ENCODE data around the gene DBNDD1. TPM values are rescaled to one million over a fixed set of nuclear protein-coding genes. Genes with fewer than 3 reads are reported as not detected.

The DBNDD1 gene
- total RNA-seq, 1 donor: 1.1 TPM

- no peaks in the 10 kb centered on the region for H3K36me3 ChIP-seq (ENCODE audit: insufficient read depth, low read length)
- H2AFZ ChIP-seq (ENCODE audit: low read length): peak overlapping the region; percentile 80
- peak overlapping the region; percentile 69 for H3K27ac ChIP-seq (ENCODE audit: low read depth, low read length)
- H3K27me3 ChIP-seq (ENCODE audit: insufficient read depth, low read length): peaks cover 4% of the 10 kb centered on the region
- no peak for TF ChIP-seq CTCF (IDR thresholded peaks at IDR 0.05; ENCODE audit: extremely low read depth, low read depth, low read length)
- H4K20me1 ChIP-seq (ENCODE audit: insufficient read depth, low read length): no peaks in the 10 kb centered on the region
- peaks cover 28% of the 10 kb centered on the region for H3K4me1 ChIP-seq (ENCODE audit: insufficient read depth, low read length)
- no peak for DNase-seq (ENCODE audit: insufficient read length, low spot score, missing footprints)
- peak overlapping the region; percentile 84 for H3K4me3 ChIP-seq (ENCODE audit: insufficient read depth, low read length)
- peak overlapping the region; percentile 91 for H3K4me2 ChIP-seq (ENCODE audit: insufficient read depth, low read length)
- peaks cover 14% of the 10 kb centered on the region for H3K79me2 ChIP-seq (ENCODE audit: insufficient read depth, low read length)
- H3K9me3 ChIP-seq (ENCODE audit: low read depth, low read length): no peaks in the 10 kb centered on the region
Observed at GRCh38 chr16:90023078-90023447, 3.8 kb upstream of the DBNDD1 start.

- TF ChIP-seq CTCF (IDR thresholded peaks at IDR 0.05; ENCODE audit: extremely low read depth, low read depth, low read length): no peak
- H3K36me3 ChIP-seq (ENCODE audit: insufficient read depth, low read length): no peaks in the 10 kb centered on the region
- H2AFZ ChIP-seq (ENCODE audit: low read length): peak overlapping the region; percentile 99
- peaks cover 4% of the 10 kb centered on the region for H3K27me3 ChIP-seq (ENCODE audit: insufficient read depth, low read length)
- H3K9me3 ChIP-seq (ENCODE audit: low read depth, low read length): no peaks in the 10 kb centered on the region
- no peaks in the 10 kb centered on the region for H4K20me1 ChIP-seq (ENCODE audit: insufficient read depth, low read length)
- peak; percentile 99 for DNase-seq (ENCODE audit: insufficient read length, low spot score, missing footprints)
- H3K27ac ChIP-seq (ENCODE audit: low read depth, low read length): peak overlapping the region; percentile 69
- H3K4me2 ChIP-seq (ENCODE audit: insufficient read depth, low read length): peak overlapping the region; percentile 91
- peaks cover 28% of the 10 kb centered on the region for H3K4me1 ChIP-seq (ENCODE audit: insufficient read depth, low read length)
- peaks cover 14% of the 10 kb centered on the region for H3K79me2 ChIP-seq (ENCODE audit: insufficient read depth, low read length)
- peak overlapping the region; percentile 84 for H3K4me3 ChIP-seq (ENCODE audit: insufficient read depth, low read length)
Observed at GRCh38 chr16:90022209-90023077, 3.2 kb upstream of the DBNDD1 start.

- peak overlapping the region; percentile 80 for H2AFZ ChIP-seq (ENCODE audit: low read length)
- peak overlapping the region; percentile 67 for H3K27ac ChIP-seq (ENCODE audit: low read depth, low read length)
- H3K27me3 ChIP-seq (ENCODE audit: insufficient read depth, low read length): peaks cover 4% of the 10 kb centered on the region
- H3K4me1 ChIP-seq (ENCODE audit: insufficient read depth, low read length): peaks cover 28% of the 10 kb centered on the region
- DNase-seq (ENCODE audit: insufficient read length, low spot score, missing footprints): peak; percentile 64
- H3K9me3 ChIP-seq (ENCODE audit: low read depth, low read length): no peaks in the 10 kb centered on the region
- peak overlapping the region; percentile 83 for H3K4me2 ChIP-seq (ENCODE audit: insufficient read depth, low read length)
- no peak for TF ChIP-seq CTCF (IDR thresholded peaks at IDR 0.05; ENCODE audit: extremely low read depth, low read depth, low read length)
- H3K36me3 ChIP-seq (ENCODE audit: insufficient read depth, low read length): no peaks in the 10 kb centered on the region
- no peaks in the 10 kb centered on the region for H4K20me1 ChIP-seq (ENCODE audit: insufficient read depth, low read length)
- no peak overlapping the region for H3K4me3 ChIP-seq (ENCODE audit: insufficient read depth, low read length)
- peaks cover 14% of the 10 kb centered on the region for H3K79me2 ChIP-seq (ENCODE audit: insufficient read depth, low read length)
Observed at GRCh38 chr16:90020838-90021382, 1.7 kb upstream of the DBNDD1 start.

- no peak for TF ChIP-seq CTCF (IDR thresholded peaks at IDR 0.05; ENCODE audit: extremely low read depth, low read depth, low read length)
- H3K79me2 ChIP-seq (ENCODE audit: insufficient read depth, low read length): peaks cover 14% of the 10 kb centered on the region
- H3K27ac ChIP-seq (ENCODE audit: low read depth, low read length): peak overlapping the region; percentile 67
- H2AFZ ChIP-seq (ENCODE audit: low read length): no peak overlapping the region
- DNase-seq (ENCODE audit: insufficient read length, low spot score, missing footprints): peak; percentile 77
- H3K4me3 ChIP-seq (ENCODE audit: insufficient read depth, low read length): peak overlapping the region; percentile 70
- H3K4me1 ChIP-seq (ENCODE audit: insufficient read depth, low read length): peaks cover 28% of the 10 kb centered on the region
- peak overlapping the region; percentile 83 for H3K4me2 ChIP-seq (ENCODE audit: insufficient read depth, low read length)
- no peaks in the 10 kb centered on the region for H3K36me3 ChIP-seq (ENCODE audit: insufficient read depth, low read length)
- no peaks in the 10 kb centered on the region for H3K9me3 ChIP-seq (ENCODE audit: low read depth, low read length)
- H4K20me1 ChIP-seq (ENCODE audit: insufficient read depth, low read length): no peaks in the 10 kb centered on the region
- peaks cover 4% of the 10 kb centered on the region for H3K27me3 ChIP-seq (ENCODE audit: insufficient read depth, low read length)
Observed at GRCh38 chr16:90020260-90020837, 1.1 kb upstream of the DBNDD1 start.
